Activated naive CD4-positive, alpha-beta T cell treated with Interleukin-2 at 50 U/mL for 16 hours (primary cell): Measurements from ENCODE around the gene MPL.
A peak's percentile ranks its signal among the peaks of the same experiment; 100 is the strongest.

ENCODE experiments used
- DNase-seq: peaks from one replicate; pipeline ENCODE4 v3.0.0-alpha.2; 2020

MPL gene

DNA sequence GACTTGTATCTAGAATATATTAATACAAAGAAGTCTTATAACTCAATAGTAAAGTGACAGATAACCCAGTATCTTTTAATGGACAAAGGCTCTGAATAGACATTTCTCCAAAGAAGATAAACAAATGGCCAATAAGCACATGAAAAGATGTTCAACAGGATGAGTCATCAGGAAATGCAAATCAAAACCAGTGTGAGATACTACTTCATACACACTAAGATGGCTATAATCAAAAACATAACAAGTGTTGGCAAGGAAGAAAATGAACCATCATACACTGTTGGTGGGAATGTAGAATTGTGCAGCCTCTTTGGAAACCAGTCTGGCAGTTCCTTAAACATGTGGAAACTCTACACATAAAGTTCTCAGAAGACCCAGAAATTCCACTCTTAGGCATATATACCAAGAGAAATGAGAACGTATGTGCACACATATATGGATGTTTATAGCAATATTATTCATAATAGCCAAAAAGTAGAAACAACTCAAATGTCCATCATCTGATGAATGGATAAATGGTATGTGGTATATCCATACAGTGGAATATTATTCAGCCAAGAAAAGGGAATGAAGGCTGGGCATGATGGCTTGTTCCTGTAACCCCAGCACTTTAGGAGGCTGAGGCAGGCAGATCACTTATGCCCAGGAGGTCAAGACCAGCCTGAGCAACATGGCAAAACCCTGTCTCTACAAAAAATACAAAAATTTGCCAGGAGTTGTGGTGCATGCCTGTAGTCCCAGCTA, 9.9 kb upstream of the MPL start:
- DNase-seq = no peak

DNA sequence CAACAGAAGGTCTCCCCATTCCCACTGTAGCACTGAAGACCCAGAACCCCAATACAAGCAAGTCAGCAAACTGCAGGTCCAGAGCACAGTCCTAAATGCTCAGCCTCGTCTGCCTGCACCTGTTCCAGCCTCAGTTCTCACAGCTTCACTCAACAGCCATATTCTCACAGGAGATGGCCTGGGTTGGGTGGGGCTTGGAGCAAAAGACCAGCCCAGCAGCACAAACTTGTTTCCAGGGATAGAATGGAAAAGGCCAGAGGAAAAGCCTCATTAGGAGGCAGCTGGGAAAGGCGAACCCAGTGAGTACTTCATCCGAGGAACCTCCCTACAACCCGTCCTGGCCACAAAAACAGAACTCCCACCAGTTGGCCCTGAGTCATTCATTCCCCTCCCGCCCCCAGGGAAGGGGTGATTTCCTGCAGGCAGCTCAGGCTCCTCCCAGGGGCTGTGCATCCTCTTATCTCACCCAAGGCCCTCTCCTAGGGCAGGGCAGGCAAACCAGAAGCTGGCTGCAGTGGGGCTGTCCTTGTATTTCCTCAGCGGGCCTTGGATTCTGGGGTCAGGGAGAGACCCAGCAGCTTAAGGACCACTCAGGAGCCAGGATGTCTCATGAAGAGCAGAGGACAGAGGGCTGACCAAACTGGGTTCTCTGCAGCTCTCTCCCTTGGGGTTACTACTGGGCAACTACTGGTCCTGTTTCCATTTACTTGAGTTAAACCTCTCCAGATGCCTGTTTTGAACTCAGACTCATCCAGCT, 7.4 kb upstream of the MPL start:
- peak; percentile 69 for DNase-seq

DNA sequence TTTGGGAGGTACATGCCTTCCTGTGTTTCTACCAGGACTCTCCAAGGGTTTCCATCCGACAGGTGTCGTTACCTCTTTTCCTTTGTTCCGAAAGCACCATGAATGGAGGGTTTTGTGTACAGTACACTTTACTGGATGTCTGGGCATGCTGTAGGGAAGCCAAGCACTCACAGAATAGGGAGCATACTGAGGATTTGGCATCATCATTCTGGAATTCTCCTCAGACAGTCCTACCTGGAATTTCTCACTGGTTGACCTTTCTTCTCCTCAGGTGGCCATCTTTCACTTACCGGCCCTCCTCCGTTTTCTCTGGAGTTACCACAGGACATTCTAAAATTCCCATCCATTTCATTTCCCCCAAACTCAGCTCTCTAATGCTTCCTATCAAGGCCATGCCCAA, 5.9 kb upstream of the MPL start:
- no peak for DNase-seq

DNA sequence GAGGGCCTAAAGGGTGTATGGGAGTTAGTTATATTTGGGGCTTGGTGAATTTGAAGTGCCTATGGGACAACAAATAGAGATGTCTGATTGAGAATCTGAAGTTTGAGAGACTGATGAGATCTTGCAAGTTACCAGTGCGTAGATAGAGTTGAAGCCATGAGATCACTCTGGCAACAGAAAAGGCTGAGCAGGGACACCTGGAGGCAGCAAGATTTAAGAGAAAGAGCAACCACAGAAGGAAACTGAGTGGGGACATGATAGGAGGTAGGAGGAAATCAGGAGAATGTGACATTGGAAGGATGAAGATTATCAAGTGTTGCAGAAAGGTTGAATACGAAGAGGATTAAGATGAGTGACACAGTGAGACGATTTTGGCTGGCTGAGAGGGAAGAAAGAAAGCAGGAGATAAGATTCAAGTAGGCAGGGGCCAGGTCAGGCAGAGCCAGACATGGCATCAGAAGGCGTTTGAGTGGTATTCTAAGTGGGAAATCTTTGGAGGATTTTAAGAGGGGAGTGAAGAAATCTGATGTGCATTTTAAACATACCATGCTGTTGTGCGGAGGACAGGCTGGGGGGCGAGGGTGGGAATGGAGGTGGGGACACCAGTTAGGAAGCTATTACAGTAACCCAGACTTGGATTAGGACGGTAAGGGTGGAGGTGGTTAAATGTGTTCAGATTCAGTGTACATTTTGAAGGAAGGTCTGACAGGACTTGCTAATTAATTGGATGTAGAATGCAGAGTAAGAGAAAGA, 3.0 kb upstream of the MPL start:
- no peak for DNase-seq

DNA sequence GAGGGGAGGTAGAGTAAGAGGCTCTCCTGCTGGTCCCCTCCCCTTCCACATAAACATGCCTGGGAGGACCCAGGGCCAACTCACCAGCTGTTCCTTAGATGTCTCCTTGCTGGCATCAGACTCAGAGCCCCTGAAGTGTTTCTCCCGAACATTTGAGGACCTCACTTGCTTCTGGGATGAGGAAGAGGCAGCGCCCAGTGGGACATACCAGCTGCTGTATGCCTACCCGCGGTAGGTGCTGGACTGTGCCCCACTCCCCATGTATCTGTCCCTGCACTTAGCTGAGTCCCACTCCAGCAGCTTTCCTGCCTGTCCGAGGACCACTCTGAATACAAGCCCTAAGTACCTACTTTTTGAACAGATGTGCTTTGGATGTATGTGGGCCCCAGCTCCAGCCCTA, 383 bp downstream of the MPL start:
- DNase-seq = no peak

DNA sequence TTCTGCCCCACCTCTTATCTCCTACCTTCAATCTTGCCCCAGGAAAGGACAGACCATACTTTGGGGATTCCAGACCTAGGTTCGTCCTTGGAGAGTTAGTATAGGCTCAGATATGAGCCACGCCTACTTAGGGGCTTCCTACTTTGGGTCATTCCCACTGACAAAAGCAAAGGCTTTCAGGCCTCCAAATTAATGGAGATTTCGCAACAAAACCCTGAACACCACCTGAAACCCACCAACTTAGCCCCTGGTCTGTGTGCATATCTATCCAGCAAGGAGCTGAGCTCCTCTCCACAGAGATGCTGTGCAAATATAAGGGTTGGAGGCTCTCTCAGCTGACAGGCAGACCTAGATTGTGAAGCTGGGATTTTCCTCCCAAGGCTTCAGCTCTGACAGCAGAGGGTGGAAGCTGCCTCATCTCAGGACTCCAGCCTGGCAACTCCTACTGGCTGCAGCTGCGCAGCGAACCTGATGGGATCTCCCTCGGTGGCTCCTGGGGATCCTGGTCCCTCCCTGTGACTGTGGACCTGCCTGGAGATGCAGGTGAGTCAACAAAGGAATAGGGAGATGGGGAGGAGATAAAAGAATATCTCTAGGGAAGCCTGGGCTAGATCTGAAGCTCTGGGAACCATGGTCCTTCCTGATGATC, 2.1 kb downstream of the MPL start:
- no peak for DNase-seq

DNA sequence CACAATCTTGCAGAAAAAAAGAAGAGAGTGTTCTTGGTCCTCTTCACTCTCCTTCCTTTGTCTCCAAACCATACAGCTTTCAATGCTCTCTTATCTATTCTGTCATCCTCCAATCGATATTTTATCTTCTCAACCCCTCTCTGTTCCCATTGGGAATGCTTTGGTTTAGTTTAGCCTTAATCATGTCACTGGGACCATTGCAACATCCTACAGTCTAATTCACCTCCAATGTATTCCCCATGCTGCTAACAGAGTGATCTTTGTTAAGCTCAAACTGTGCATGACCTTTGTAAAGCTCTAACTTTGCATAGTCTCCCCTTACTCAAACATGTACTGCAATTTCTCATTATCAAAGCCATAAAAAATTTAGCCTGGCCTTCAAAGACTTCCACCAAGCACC, 2.9 kb downstream of the MPL start:
- no peak for DNase-seq

DNA sequence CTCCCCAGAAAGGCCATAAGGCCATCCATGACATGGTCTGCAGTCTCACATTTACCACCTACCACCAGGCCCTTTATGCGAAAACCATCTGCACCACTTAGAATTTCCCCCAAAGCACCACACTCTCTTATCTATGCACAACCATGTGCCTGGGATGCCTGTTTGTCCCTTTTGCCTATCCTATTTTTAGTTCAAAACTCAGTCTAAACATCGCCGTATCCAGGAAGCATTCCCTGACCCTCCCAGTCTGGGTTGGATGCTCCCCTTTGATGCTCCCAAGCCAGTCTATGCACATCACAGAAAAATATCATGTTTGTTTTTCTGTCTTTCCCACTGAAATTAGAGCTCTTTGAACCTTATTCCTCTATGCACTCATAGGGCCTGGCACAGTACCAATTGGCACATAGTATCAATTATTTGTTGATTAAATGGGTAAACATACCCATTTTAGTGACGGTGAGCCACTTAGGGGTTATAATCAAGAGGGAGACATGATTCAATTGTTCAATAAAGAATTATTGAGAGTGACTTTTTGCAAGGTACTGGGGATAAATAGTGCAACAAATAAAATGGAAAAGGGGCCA, 6.7 kb downstream of the MPL start:
- no peak for DNase-seq

DNA sequence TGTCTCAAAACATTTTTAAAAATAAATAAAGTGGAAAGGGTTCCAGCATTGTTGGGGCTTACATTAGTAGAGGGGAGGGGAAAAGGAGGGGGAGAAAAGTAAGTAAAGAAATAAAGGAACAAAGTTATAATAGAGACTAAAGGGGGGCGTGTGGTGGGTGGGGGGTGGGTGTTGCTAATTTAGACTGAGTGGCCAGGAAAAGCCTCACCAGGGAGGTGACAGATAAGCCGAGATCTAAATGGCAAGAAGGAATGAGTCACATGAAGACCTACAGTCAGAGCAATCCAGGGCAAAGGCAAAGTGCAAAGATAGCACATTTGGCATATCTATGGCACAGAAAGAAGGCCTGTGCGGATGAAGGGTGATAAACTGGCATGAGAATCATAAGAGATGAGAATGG, 7.5 kb downstream of the MPL start:
- DNase-seq = no peak

DNA sequence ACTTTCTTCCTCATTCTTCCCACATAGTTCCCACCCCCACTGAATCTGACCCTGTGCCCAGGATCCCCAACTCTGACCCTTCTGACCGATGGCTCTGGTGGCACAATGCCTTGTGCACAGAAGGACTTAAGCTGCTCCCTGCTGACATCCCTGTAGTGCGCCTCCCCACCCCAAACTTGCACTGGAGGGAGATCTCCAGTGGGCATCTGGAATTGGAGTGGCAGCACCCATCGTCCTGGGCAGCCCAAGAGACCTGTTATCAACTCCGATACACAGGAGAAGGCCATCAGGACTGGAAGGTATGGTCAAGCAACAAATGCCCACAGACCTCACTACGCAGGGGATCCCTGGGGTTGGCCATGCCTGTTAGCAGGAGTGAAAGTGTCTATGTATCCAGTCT, 9.0 kb downstream of the MPL start:
- no peak for DNase-seq

DNA sequence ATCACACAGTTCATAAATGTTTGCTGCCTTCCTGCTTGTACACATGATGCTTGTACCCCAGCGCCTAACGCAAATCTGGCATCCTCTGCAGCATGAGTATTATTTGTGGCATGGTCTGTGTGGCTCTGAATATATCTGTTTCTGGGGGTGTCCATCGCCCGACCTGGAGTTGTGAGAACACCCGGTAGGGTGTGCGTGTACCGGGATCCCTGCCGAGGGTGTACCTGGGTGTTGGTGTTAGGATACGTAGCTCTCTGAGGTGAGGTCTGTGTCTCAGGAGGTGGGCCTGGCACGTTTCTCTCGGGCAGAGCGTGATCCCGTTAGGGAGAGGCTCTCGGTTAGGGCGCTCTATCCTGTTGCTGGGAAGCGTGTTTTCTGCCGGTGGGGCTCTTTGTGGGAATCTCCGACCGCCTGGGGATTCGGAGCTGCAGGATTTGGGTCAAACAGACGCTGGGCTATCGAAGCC, 10.8 kb downstream of the MPL start:
- DNase-seq = no peak

DNA sequence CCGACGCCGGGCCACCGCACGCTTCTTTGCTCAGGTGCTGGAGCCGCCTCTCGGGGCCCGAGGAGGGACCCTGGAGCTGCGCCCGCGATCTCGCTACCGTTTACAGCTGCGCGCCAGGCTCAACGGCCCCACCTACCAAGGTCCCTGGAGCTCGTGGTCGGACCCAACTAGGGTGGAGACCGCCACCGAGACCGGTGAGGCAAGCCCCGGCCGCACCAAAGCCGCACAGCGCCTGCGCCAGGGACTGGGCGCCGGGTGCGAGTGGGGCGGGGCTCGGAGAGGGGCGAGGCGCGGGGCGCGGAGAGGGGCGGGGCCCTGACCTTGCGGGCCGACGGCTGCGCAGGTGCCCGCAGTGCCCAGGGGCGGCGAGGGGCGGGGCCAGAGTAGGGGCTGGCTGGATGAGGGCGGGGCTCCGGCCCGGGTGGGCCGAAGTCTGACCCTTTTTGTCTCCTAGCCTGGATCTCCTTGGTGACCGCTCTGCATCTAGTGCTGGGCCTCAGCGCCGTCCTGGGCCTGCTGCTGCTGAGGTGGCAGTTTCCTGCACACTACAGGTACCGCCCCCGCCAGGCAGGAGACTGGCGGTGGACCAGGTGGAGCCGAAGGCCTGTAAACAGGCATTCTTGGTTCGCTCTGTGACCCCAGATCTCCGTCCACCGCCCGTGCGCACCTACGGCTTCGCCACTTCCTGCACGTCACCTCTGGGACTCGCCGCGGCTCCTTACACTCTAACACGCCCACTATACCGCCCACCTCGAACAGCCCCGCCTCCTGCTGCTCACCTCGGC, 11.4 kb downstream of the MPL start:
- DNase-seq = peak; percentile 47

DNA sequence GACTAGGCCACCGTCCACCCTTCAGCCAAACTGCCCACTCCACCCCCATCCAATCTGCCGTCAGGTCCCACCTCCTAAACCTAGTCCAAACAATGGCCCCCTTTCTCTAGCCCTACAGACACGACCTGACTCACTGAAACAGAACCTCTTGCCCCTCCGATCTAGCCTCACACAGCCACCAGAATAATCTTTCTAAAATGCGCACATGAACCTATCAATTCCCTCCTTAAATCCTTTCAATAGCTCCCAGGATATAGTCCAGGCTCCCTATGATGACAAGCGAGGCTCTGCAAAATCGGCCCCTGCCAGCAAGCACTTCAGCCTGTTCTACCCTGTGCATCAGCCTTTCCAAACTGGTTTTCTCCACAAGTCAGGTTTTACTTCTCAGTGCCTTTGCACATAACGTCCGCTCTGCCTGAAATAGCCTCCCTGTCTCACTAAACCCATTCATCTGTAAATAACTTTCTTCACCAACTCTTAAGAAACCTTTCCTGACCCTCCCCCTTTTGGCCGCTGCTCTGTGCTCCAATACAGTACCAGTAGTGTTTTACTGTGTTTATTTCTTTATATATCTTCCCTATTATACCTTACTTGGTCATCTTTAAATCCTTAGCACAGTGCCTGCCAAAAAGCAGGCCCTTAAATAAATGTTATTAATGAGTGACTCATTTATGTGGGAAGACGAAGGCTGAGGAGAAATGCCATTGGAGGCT, 12.1 kb downstream of the MPL start:
- DNase-seq = no peak

DNA sequence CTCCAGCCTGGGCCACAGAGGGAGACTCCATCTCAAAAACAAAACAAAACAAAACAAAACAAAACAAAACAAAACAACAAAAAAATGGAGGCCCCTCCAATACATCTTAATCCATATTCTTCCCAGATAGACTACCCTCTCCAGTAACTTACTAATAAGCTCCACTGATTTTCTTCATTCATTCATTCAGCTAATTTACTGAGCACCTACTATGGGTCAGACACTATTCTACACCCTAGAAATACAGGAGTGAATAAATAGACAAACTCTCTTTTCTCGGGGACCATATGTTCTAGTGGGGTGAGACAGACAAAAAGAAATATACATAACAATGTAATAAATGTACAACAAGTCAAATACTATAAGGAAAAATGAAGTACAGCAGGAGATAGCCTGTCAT, 13.4 kb downstream of the MPL start:
- DNase-seq = no peak

DNA sequence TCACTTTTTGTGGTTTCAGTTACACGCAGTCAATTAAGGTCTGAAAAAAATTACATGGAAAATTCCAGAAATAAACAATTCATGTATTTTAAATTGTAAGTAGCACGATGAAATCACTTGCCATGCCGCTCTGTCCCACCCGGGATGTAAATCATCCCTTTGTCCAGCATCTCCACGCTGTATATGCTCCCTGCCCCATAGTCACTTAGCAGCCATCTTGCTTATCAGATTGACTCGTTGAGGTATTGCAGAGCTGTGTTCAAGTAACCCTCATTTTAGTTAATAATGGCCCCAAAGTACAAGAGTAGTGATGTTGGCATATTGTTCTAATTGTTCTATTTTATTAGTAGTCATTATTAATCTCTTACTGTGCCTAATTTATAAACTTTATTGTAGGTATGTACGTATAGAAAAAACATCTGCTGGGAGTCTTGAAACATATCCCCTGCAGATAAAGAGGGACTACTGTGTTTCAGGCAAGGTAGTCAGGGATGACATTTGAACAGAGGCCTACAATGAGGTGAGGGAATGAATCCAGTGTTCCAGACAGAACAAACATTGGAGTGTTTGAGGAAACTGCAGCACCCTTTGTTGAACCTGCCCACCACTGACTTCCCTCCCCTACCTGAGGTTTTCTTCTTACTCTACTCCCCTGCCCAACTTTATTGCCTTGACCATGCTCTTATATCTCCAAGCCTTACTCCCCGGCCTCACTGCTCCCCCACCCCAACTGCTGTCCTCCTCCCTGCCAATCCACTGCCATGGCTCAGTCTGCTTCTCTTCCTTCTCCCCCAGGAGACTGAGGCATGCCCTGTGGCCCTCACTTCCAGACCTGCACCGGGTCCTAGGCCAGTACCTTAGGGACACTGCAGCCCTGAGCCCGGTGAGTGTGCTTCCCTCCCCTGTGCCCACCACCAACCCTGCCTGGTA, 14.1 kb downstream of the MPL start:
- no peak for DNase-seq

DNA sequence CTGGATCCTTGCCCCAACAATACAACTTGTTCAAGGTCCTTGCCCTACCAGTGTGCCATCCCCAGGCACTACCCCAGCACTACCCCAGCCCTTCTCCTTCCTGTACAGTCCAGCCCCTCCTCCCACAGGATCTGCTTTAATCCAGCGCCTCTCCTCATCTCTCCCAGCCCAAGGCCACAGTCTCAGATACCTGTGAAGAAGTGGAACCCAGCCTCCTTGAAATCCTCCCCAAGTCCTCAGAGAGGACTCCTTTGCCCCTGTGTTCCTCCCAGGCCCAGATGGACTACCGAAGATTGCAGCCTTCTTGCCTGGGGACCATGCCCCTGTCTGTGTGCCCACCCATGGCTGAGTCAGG, 14.7 kb downstream of the MPL start:
- DNase-seq = no peak

DNA sequence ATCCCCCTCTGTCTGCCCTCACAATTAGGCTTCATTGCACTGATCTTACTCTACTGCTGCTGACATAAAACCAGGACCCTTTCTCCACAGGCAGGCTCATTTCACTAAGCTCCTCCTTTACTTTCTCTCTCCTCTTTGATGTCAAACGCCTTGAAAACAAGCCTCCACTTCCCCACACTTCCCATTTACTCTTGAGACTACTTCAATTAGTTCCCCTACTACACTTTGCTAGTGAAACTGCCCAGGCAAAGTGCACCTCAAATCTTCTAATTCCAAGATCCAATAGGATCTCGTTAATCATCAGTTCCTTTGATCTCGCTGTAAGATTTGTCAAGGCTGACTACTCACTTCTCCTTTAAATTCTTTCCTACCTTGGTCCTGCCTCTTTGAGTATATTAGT, 15.3 kb downstream of the MPL start:
- no peak for DNase-seq

DNA sequence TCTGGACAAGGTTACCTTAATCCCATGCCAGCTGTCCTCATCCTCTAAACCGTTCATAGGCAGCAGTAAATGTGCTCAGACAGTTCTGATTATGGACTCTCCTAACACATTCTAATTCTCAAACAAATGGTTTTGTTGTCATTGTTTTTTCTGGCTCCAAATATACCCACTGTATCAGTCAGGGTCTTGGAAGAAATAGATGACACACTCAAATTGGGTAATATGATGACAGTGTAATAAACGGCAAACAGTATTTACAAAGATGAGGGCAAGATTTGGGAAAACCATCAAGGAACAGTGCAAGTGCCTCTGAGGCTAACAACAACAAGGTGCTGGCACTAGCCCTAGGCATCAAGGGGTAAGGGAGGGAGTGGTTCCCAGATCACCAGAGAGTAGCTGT, 16.9 kb downstream of the MPL start:
- no peak for DNase-seq

DNA sequence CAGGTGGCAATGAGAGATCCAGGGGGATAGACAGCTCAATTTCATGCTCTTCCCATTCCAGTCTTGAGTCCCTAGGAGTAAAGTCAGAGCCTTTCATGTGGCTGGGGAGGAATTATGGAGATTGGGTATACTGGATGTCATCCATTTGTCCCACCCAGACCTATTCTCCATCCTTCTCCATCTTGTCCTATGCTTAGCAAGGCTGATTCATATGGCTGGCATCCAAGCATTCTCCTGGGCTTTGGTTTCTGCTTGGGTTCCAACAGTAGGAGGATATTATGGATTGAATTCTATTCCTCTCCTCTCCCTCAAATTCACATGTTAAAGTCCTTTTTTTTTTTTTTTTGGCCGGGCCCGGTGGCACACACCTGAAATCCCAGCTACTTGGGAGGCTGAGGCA, 17.3 kb downstream of the MPL start:
- DNase-seq = no peak

DNA sequence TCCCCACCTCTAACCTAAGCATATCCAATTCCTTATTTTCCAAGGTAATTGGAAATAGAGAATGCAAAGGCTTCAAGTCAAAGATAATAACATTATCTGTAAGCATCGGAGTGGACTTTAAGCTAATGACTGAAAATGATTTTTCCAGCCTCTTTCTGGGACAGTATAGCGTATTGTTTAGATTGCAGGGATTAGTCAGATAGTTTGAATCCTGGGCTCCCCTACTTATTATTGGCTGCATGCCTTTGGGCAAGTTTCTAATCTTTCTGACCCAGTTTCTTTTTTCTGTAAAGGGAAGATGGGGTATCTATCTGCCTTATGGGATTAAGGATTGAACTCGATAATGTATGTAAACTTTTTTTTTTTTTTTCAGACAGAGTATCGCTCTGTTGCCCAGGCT, 19.6 kb downstream of the MPL start:
- DNase-seq = no peak
